MM.1S (cell line): ENCODE results near the gene FBXW7.

ENCODE experiments used
- EZH2 ChIP-seq: fragments of 300-600 bp; sonication (generic); optimal IDR thresholded peaks from 2 replicates; pipeline ENCODE3; 2017; ENCODE audit warnings: low read depth, mild to moderate bottlenecking, antibody characterized with exemption, low read length, mixed read lengths
- EZH2phosphoT487 ChIP-seq: fragments of 300-600 bp; sonication (generic); IDR thresholded peaks from 2 replicates; pipeline ENCODE4 v1.6.1; 2018; ENCODE audit warnings: antibody characterized with exemption, low read length
- TF ChIP-seq, protein P1 (sequence below): fragments of 300-600 bp; sonication (generic); IDR thresholded peaks from 2 replicates; pipeline ENCODE4 v1.5.1; 2016; ENCODE audit warnings: antibody characterized with exemption, low read length, mixed read lengths

DNA sequence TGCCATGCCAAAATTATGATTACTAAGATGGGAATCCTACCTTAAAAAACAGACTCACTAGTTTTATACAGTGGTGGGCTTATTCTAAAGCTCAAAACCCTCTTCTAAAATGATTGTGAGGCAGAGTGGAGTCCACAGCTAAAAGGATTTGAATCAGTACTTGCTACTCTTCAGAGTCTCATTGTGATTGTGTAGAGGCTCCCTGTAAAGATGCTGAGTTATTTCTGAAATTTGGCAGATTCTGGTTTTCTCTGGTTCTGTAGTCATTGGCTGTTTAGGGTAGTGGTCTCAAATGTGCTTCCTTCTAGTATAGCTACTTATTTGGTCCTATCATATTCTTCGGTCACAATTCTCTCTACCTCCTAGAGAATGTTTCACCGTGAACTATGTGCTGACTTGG, 104.1 kb downstream of the FBXW7 start:
- TF ChIP-seq EZH2phosphoT487: no peak
- no peak for TF ChIP-seq EZH2
- TF ChIP-seq, protein P1, sequence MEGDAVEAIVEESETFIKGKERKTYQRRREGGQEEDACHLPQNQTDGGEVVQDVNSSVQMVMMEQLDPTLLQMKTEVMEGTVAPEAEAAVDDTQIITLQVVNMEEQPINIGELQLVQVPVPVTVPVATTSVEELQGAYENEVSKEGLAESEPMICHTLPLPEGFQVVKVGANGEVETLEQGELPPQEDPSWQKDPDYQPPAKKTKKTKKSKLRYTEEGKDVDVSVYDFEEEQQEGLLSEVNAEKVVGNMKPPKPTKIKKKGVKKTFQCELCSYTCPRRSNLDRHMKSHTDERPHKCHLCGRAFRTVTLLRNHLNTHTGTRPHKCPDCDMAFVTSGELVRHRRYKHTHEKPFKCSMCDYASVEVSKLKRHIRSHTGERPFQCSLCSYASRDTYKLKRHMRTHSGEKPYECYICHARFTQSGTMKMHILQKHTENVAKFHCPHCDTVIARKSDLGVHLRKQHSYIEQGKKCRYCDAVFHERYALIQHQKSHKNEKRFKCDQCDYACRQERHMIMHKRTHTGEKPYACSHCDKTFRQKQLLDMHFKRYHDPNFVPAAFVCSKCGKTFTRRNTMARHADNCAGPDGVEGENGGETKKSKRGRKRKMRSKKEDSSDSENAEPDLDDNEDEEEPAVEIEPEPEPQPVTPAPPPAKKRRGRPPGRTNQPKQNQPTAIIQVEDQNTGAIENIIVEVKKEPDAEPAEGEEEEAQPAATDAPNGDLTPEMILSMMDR: no peak
